ENCODE results near the gene MACROH2A1. TPM values are rescaled to one million over a fixed set of nuclear protein-coding genes. Genes with fewer than 3 reads are reported as not detected.

Gene MACROH2A1
- total and polyA plus RNA-seq, 2 of the 4 experiments (the other 2 are of a cell fraction), result 122 to 126 TPM

DNA sequence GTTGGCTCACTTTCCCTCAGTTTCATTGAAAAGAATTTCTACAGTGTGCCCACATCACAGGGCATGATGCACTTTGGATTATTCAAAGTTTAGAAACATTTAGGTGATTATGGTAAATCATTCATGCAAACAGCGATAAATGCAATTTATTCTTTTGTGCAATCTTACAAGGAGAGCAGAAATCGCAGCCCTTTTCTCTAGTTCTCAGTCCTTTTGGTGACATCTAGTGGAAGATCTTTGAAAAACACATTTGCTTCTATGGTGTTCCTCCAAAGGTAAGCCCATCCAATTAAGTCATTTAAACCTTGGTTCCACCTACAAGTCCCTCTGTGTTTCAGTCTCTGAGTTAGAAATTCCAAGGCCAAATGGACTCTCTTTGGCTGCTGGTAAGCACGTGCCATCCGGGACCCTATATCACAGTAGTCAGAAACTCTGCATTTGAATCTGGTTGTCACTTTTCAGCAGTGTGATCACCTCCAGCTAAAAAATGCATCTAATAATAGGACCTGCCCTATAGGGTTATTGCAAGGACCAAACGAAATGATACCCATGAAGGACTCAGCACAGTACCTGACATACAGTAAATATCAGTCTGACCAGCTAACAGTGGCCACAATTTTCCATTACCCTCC is 66.4 kb downstream of the MACROH2A1 start:
- Histone ChIP-seq H2AK9ac (replicated peaks; ENCODE audit: low read depth, low read length, poor library complexity) (no peak overlapping the region), H3K9ac (ENCODE audit: low read depth, low read length) (no peak overlapping the region), H3K9me3 (ENCODE audit: control insufficient read depth, insufficient read depth, low read length) (no peaks in the 10 kb centered on the region), H4K91ac (ENCODE audit: insufficient read depth, low read depth, low read length) (no peak overlapping the region), H2BK5ac (ENCODE audit: low read depth, low read length, poor library complexity, severe bottlenecking) (no peak overlapping the region), H4K8ac (ENCODE audit: low read depth in 2 of 2, low read length in 2 of 2) (peak overlapping the region in 1 of 2 experiments; percentile 79; a peak in 1 of 4 replicates), H3K4ac (ENCODE audit: low read depth, low read length) (peak overlapping the region; percentile 62; the same call in 1 of the 2 replicates), H2BK120ac (ENCODE audit: low read depth, low read length) (peak overlapping the region; percentile 63), H3K4me3 (ENCODE audit: insufficient read depth, low read depth, low read length) (no peak overlapping the region), H2BK20ac (ENCODE audit: low read depth, low read length) (peak overlapping the region; percentile 73; the same call in 1 of the 2 replicates), H3K14ac (replicated peaks; ENCODE audit: low read depth, low read length) (peak overlapping the region; percentile 49; the same call in 1 of the 2 replicates), H3K9me1 (ENCODE audit: insufficient read depth, low read length) (peaks cover 13% of the 10 kb centered on the region), H3K27me3 (ENCODE audit: control insufficient read depth, insufficient read depth, low read length) (no peaks in the 10 kb centered on the region), H4K20me1 (ENCODE audit: insufficient read depth, low read length) (no peaks in the 10 kb centered on the region), H3K23ac (ENCODE audit: low read depth, low read length) (no peak overlapping the region), H2AFZ (replicated peaks; ENCODE audit: low read length, poor library complexity) (no peak overlapping the region), H3K36me3 (ENCODE audit: control insufficient read depth, insufficient read depth, low read length) (peaks cover 25% of the 10 kb centered on the region), H3K18ac (ENCODE audit: low read depth, low read length) (0 out of 2 replicates have a peak overlapping the region, but pooled peaks have one; percentile 31), H3K4me1 (ENCODE audit: control insufficient read depth, insufficient read depth, low read length) (peaks cover 31% of the 10 kb centered on the region), H2AK5ac (ENCODE audit: low read depth, low read length) (no peak overlapping the region; the same call in none of the 2 replicates), H4K5ac (ENCODE audit: low read depth, low read length) (no peak overlapping the region), H3K4me2 (ENCODE audit: low read depth, low read length) (no peak overlapping the region), H3K56ac (ENCODE audit: extremely low read depth, insufficient read depth, low read length) (no peak overlapping the region; the same call in 1 of the 2 replicates), H3K27ac (ENCODE audit: insufficient read depth, low read length) (no peak overlapping the region), H3K79me1 (ENCODE audit: low read depth in 1 of 2, low read length in 2 of 2) (peaks cover 0 to 33% of the 10 kb centered on the region in 2 experiments; a peak in 3 of 4 replicates), H2BK15ac (ENCODE audit: low read depth, low read length) (no peak overlapping the region; the same call in 2 of the 3 replicates)
- TF ChIP-seq CEBPB (IDR thresholded peaks at IDR 0.05; ENCODE audit: low read depth, low read length) (peak; percentile 70), NFE2L2 (IDR thresholded peaks at IDR 0.05; ENCODE audit: low read depth, low read length) (no peak), RAD21 (IDR thresholded peaks at IDR 0.05; ENCODE audit: low read length) (peak; percentile 92), SMC3 (IDR thresholded peaks at IDR 0.05; ENCODE audit: low read depth, low read length) (peak; percentile 81)
- TF ChIP-seq, protein P1, sequence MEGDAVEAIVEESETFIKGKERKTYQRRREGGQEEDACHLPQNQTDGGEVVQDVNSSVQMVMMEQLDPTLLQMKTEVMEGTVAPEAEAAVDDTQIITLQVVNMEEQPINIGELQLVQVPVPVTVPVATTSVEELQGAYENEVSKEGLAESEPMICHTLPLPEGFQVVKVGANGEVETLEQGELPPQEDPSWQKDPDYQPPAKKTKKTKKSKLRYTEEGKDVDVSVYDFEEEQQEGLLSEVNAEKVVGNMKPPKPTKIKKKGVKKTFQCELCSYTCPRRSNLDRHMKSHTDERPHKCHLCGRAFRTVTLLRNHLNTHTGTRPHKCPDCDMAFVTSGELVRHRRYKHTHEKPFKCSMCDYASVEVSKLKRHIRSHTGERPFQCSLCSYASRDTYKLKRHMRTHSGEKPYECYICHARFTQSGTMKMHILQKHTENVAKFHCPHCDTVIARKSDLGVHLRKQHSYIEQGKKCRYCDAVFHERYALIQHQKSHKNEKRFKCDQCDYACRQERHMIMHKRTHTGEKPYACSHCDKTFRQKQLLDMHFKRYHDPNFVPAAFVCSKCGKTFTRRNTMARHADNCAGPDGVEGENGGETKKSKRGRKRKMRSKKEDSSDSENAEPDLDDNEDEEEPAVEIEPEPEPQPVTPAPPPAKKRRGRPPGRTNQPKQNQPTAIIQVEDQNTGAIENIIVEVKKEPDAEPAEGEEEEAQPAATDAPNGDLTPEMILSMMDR (conservative IDR thresholded peaks at IDR 0.05; ENCODE audit: low read depth, low read length), result peak; percentile 69
- ATAC-seq (ENCODE audit: low read depth), result peak; percentile 42
- CTCF ChIA-PET, result interaction anchor here (1.0 to 1.8 kb wide), 2 partner anchors 67 to 124 kb away, joined by 3 read pairs; no protein-coding TSS in a partner anchor
- no TSS peak for BruUV-seq (replicated peaks)
- in situ Hi-C loops (cut with MboI; ENCODE audit: low sequenced_read_pairs) (loop anchor here (5.0 to 10.0 kb wide), 2 partner anchors 135 to 318 kb away; no protein-coding TSS in a partner anchor), intact Hi-C loops (cut with micrococcal nuclease) (loop anchor here (1.0 to 5.0 kb wide), 4 partner anchors 124 to 428 kb away; partner anchors contain the start of genes PCBD2 and PITX1), dilution Hi-C loops (cut with HindIII; ENCODE audit: low sequenced_read_pairs, unreplicated experiment) (no loop called here)
- WGBS, 2 experiments (ENCODE audit: extremely low coverage in 2 of 2, insufficient read length in 1 of 2), result 24% methylated on average over 2 of the region's 5 CpGs; no CpG with 5 or more reads in 1 of the 2 experiments
- POLR2A ChIA-PET (ENCODE audit: unreplicated experiment), result no interaction called here
- peak; percentile 77 for DNase-seq

Measured in IMR-90 (cell line).